GM12873 (cell line): ENCODE data around the gene EPS8L2.

Source experiments
- CTCF ChIP-seq: IDR thresholded peaks from 2 replicates; pipeline ENCODE4 v1.5.1; 2012; ENCODE audit warnings: low read depth, mild to moderate bottlenecking, moderate library complexity, low read length, control low read depth; ENCODE audit not compliant: insufficient read depth; ENCODE audit errors: missing control alignments

The EPS8L2 gene

GRCh38 chr11:691710-692590 lies 14.1 kb upstream of the EPS8L2 start:
- no peak for TF ChIP-seq CTCF

GRCh38 chr11:692824-693414 lies 13.1 kb upstream of the EPS8L2 start:
- TF ChIP-seq CTCF = no peak

GRCh38 chr11:693415-693831 lies 12.6 kb upstream of the EPS8L2 start:
- TF ChIP-seq CTCF = no peak

GRCh38 chr11:693887-694562 lies 12.0 kb upstream of the EPS8L2 start:
- no peak for TF ChIP-seq CTCF

- no peak for TF ChIP-seq CTCF
These were observed 11.3 kb upstream of the EPS8L2 start, which contains the start of gene DEAF1 for GRCh38 chr11:694563-695287. Gene DEAF1, minus strand, starts transcription at chr11:695222. Its CDS starts 175 bp downstream, at chr11:695047.

GRCh38 chr11:695288-695537 lies 10.8 kb upstream of the EPS8L2 start:
- TF ChIP-seq CTCF = no peak
